CD4-positive, alpha-beta memory T cell (primary cell): Measurements from ENCODE around the gene GSTA4. TPM values are rescaled to one million over a fixed set of nuclear protein-coding genes. Genes with fewer than 3 reads are reported as not detected.

Experiments
- CTCF ChIA-PET: fragments of 350-600 bp; sonication (Branson Sonifier 250); formaldehyde crosslinking; loops from one replicate; lab custom pipeline; 2021; ENCODE audit warnings: inconsistent platforms; ENCODE audit not compliant: partially characterized antibody; lab: Charles Lee
- POLR2A ChIA-PET: fragments of 350-600 bp; sonication (Branson Sonifier 250); formaldehyde crosslinking; loops from one replicate; lab custom pipeline; 2021; ENCODE audit not compliant: partially characterized antibody; lab: Charles Lee
- DNase-seq, 5 donors: peaks; one replicate each; pipeline versions ENCODE4 v3.0.0 to v3.0.0-alpha.2; 2020 to 2022; ENCODE audit warnings: mixed read lengths in 1 of 5
- H3K27ac ChIP-seq: one replicate; pipeline ENCODE4 v1.7.0; 2013; ENCODE audit warnings: low read depth, low read length
- H3K27me3 ChIP-seq: 2 replicates; pipeline ENCODE4 v1.7.0; 2013; ENCODE audit warnings: mild to moderate bottlenecking, low read length, moderate library complexity; ENCODE audit not compliant: insufficient read depth
- H3K36me3 ChIP-seq: 2 replicates; pipeline ENCODE4 v1.7.0; 2013; ENCODE audit warnings: mild to moderate bottlenecking, low read length, moderate library complexity; ENCODE audit not compliant: insufficient read depth
- H3K4me1 ChIP-seq: 2 replicates; pipeline ENCODE4 v1.7.0; 2013; ENCODE audit warnings: mild to moderate bottlenecking, low read length, moderate library complexity; ENCODE audit not compliant: insufficient read depth
- H3K4me3 ChIP-seq, 2 donors: one replicate each; pipeline ENCODE4 v1.7.0; 2013; ENCODE audit warnings: low read length in 2 of 2, mild to moderate bottlenecking in 1 of 2
- H3K9me3 ChIP-seq, 2 donors: one replicate each; pipeline ENCODE4 v1.7.0; 2013; ENCODE audit warnings: low read length in 2 of 2, control low read depth in 1 of 2; ENCODE audit not compliant: control insufficient read depth in 1 of 2
- H3K27ac Mint-ChIP-seq, 7 donors: one replicate each; pipeline ENCODE4 v1.8.0; 2020 to 2021; ENCODE audit warnings: mixed read lengths in 7 of 7, mild to moderate bottlenecking in 6 of 7, inconsistent platforms in 3 of 7, moderate library complexity in 3 of 7
- H3K27me3 Mint-ChIP-seq, 2 donors: one replicate each; pipeline ENCODE4 v1.8.0; 2020 to 2021; ENCODE audit warnings: mixed read lengths in 2 of 2
- H3K36me3 Mint-ChIP-seq, 2 donors: one replicate each; pipeline ENCODE4 v1.8.0; 2020 to 2021; ENCODE audit warnings: mixed read lengths in 2 of 2, inconsistent platforms in 1 of 2, mild to moderate bottlenecking in 1 of 2
- H3K4me1 Mint-ChIP-seq, 4 donors: one replicate each; pipeline ENCODE4 v1.8.0; 2020 to 2021; ENCODE audit warnings: mixed read lengths in 4 of 4, mild to moderate bottlenecking in 1 of 4
- H3K4me3 Mint-ChIP-seq, 8 donors: one replicate each; pipeline ENCODE4 v1.8.0; 2020 to 2021; ENCODE audit warnings: mixed read lengths in 8 of 8, mild to moderate bottlenecking in 7 of 8, moderate library complexity in 6 of 8, inconsistent platforms in 3 of 8
- H3K9me3 Mint-ChIP-seq, 8 donors: one replicate each; pipeline ENCODE4 v1.8.0; 2020 to 2021; ENCODE audit warnings: mixed read lengths in 8 of 8, mild to moderate bottlenecking in 5 of 8, inconsistent platforms in 3 of 8, moderate library complexity in 1 of 8
- intact Hi-C: fragments of 100-400 bp; cut with micrococcal nuclease; formaldehyde crosslinking; loops from one replicate; pipeline ENCODE4 v1.15.1; 2023
- polyA plus RNA-seq, 2 donors: library from polyadenylated mRNA; unstranded; fragments of 300-500 nt; fragmentation: Illumina TruSeq; gene quantifications; one replicate each; pipeline ENCODE4 v1.2.3, GENCODE V29; 2021
- total RNA-seq, 2 experiments: library from RNA; stranded (reverse); gene quantifications; one replicate each; pipeline ENCODE4 v1.2.3, GENCODE V29; 2021

GSTA4 gene
- total and polyA plus RNA-seq, 4 experiments from 2014 or later = 0.57 to 1.7 TPM; not detected in 2

GRCh38 chr6:53038141-53038540 is 43.1 kb upstream of the GSTA4 start:
- no peaks in the 10 kb centered on the region for H3K9me3 ChIP-seq
- no peak overlapping the region for H3K27ac Mint-ChIP-seq
- intact Hi-C loops = no loop called here
- H3K27me3 ChIP-seq = no peaks in the 10 kb centered on the region
- H3K9me3 Mint-ChIP-seq = no peaks in the 10 kb centered on the region
- H3K4me3 ChIP-seq = no peak overlapping the region
- DNase-seq = no peak
- POLR2A ChIA-PET = no interaction called here
- H3K4me1 Mint-ChIP-seq = peaks cover 0 to 4% (median 0%) of the 10 kb centered on the region in 4 donors
- no peak overlapping the region for H3K27ac ChIP-seq
- H3K27me3 Mint-ChIP-seq = no peaks in the 10 kb centered on the region
- H3K36me3 Mint-ChIP-seq = peaks cover 69 to 75% of the 10 kb centered on the region in 2 donors
- no peaks in the 10 kb centered on the region for H3K4me1 ChIP-seq
- H3K4me3 Mint-ChIP-seq = no peak overlapping the region
- CTCF ChIA-PET = no interaction called here
- peaks cover 22% of the 10 kb centered on the region for H3K36me3 ChIP-seq

- intact Hi-C loops = no loop called here
- POLR2A ChIA-PET = no interaction called here
- Mint-ChIP-seq H3K9me3 (no peaks in the 10 kb centered on the region), H3K4me1 (peaks cover 0 to 4% (median 0%) of the 10 kb centered on the region in 4 donors), H3K4me3 (no peak overlapping the region), H3K36me3 (peaks cover 73 to 81% of the 10 kb centered on the region in 2 donors), H3K27ac (no peak overlapping the region), H3K27me3 (no peaks in the 10 kb centered on the region)
- Histone ChIP-seq H3K9me3 (no peaks in the 10 kb centered on the region), H3K4me3 (no peak overlapping the region), H3K27me3 (no peaks in the 10 kb centered on the region), H3K36me3 (peaks cover 21% of the 10 kb centered on the region), H3K4me1 (no peaks in the 10 kb centered on the region), H3K27ac (no peak overlapping the region)
- no peak for DNase-seq
- CTCF ChIA-PET = no interaction called here
Measured at GRCh38 chr6:53035549-53036213, 40.6 kb upstream of the GSTA4 start.

GRCh38 chr6:53033764-53034163 is 38.7 kb upstream of the GSTA4 start:
- no peak overlapping the region for H3K4me3 ChIP-seq

DNA sequence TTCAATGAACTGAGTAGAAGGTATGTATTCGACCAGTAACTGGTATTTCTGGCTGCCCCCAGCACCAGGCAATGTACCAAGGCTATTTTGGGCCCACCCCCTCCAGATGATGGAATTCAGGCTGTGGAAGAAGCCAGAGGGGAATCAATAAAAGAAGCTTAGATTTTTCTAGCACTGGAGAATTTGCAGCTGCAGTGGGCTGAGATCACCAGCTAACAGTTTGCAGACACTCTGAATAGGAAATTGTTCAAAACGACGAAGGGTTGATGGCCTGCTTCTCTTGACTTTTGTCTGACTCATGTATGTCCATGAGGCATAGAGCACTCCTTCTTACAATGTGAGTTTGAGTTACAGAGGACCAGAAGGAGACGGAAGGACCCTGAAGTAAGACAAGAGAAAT is 37.8 kb upstream of the GSTA4 start:
- H3K36me3 Mint-ChIP-seq = peaks cover 69 to 84% of the 10 kb centered on the region in 2 donors
- H3K9me3 Mint-ChIP-seq = no peaks in the 10 kb centered on the region
- intact Hi-C loops = no loop called here
- Histone ChIP-seq H3K27me3 (no peaks in the 10 kb centered on the region), H3K4me3 (no peak overlapping the region), H3K9me3 (no peaks in the 10 kb centered on the region), H3K27ac (no peak overlapping the region), H3K4me1 (no peaks in the 10 kb centered on the region), H3K36me3 (peaks cover 21% of the 10 kb centered on the region)
- no peaks in the 10 kb centered on the region for H3K4me1 Mint-ChIP-seq
- CTCF ChIA-PET = interaction anchor here (0.6 kb wide), 1 partner anchor 191 kb away, joined by 4 read pairs; no protein-coding TSS in a partner anchor
- no peak overlapping the region for H3K27ac Mint-ChIP-seq
- no peak for DNase-seq
- H3K27me3 Mint-ChIP-seq = no peaks in the 10 kb centered on the region
- POLR2A ChIA-PET = interaction anchor here (0.7 kb wide), 1 partner anchor 434 kb away, joined by 3 read pairs; no protein-coding TSS in a partner anchor
- H3K4me3 Mint-ChIP-seq = no peak overlapping the region

More at GRCh38 chr6:53033764-53034163, 38.7 kb upstream of the GSTA4 start:
- Mint-ChIP-seq H3K9me3 (no peaks in the 10 kb centered on the region), H3K36me3 (peaks cover 70 to 80% of the 10 kb centered on the region in 2 donors), H3K4me3 (no peak overlapping the region), H3K27ac (no peak overlapping the region), H3K27me3 (no peaks in the 10 kb centered on the region), H3K4me1 (no peaks in the 10 kb centered on the region)
- Histone ChIP-seq H3K4me1 (no peaks in the 10 kb centered on the region), H3K9me3 (no peaks in the 10 kb centered on the region), H3K27ac (no peak overlapping the region), H3K27me3 (no peaks in the 10 kb centered on the region), H3K36me3 (peaks cover 17% of the 10 kb centered on the region)
- POLR2A ChIA-PET = no interaction called here
- no peak for DNase-seq
- intact Hi-C loops = no loop called here
- CTCF ChIA-PET = no interaction called here

GRCh38 chr6:53031281-53031680 is 36.2 kb upstream of the GSTA4 start:
- no peak for DNase-seq
- Histone ChIP-seq H3K36me3 (peaks cover 21% of the 10 kb centered on the region), H3K27ac (no peak overlapping the region), H3K4me3 (no peak overlapping the region), H3K27me3 (no peaks in the 10 kb centered on the region), H3K9me3 (no peaks in the 10 kb centered on the region), H3K4me1 (no peaks in the 10 kb centered on the region)
- intact Hi-C loops = no loop called here
- ChIA-PET POLR2A (no interaction called here), CTCF (no interaction called here)
- H3K4me1 Mint-ChIP-seq = no peaks in the 10 kb centered on the region
- H3K27ac Mint-ChIP-seq = no peak overlapping the region
- no peak overlapping the region for H3K4me3 Mint-ChIP-seq
- no peaks in the 10 kb centered on the region for H3K9me3 Mint-ChIP-seq
- H3K27me3 Mint-ChIP-seq = no peaks in the 10 kb centered on the region
- H3K36me3 Mint-ChIP-seq = peaks cover 72 to 89% of the 10 kb centered on the region in 2 donors

DNA sequence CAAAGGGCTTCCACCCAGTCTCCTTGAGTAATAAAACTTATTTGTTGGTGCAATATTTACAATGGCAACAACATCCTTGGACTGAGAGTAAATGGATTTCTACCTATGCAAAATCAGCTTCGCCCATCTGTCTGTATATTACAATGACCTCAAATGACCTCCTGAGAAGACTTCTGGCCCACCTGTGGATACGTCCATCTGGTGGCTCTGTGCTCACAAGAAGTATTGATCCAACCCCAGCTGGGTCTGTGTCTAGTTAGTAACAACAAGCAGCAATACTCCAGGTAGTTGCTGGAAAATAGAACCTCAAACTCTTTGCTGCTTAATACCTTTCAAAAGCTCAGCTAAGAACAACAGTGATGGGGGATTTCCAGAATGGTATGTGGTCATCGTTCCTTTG is 34.7 kb upstream of the GSTA4 start:
- Mint-ChIP-seq H3K27me3 (no peaks in the 10 kb centered on the region), H3K36me3 (peaks cover 64 to 86% of the 10 kb centered on the region in 2 donors), H3K4me3 (no peak overlapping the region), H3K27ac (no peak overlapping the region), H3K4me1 (peaks cover 0 to 3% (median 0%) of the 10 kb centered on the region in 4 donors), H3K9me3 (no peaks in the 10 kb centered on the region)
- Histone ChIP-seq H3K27ac (no peak overlapping the region), H3K36me3 (peaks cover 21% of the 10 kb centered on the region), H3K4me1 (no peaks in the 10 kb centered on the region), H3K4me3 (no peak overlapping the region), H3K27me3 (no peaks in the 10 kb centered on the region), H3K9me3 (no peaks in the 10 kb centered on the region)
- intact Hi-C loops = no loop called here
- ChIA-PET CTCF (interaction anchor here (1.1 kb wide), 1 partner anchor 689 kb away, joined by 3 read pairs; no protein-coding TSS in a partner anchor), POLR2A (no interaction called here)
- DNase-seq = no peak

GRCh38 chr6:53029257-53029656 is 34.2 kb upstream of the GSTA4 start:
- H3K27ac Mint-ChIP-seq = no peak overlapping the region
- no peak overlapping the region for H3K4me3 ChIP-seq
- no peaks in the 10 kb centered on the region for H3K9me3 Mint-ChIP-seq
- H3K27me3 ChIP-seq = no peaks in the 10 kb centered on the region
- no peaks in the 10 kb centered on the region for H3K4me1 ChIP-seq
- DNase-seq = no peak
- intact Hi-C loops = no loop called here
- H3K9me3 ChIP-seq = no peaks in the 10 kb centered on the region
- POLR2A ChIA-PET = no interaction called here
- peaks cover 0 to 3% (median under 1%) of the 10 kb centered on the region in 4 donors for H3K4me1 Mint-ChIP-seq
- no peaks in the 10 kb centered on the region for H3K27me3 Mint-ChIP-seq
- CTCF ChIA-PET = interaction anchor here (1.1 kb wide), 1 partner anchor 690 kb away, joined by 3 read pairs; no protein-coding TSS in a partner anchor
- peaks cover 63 to 81% of the 10 kb centered on the region in 2 donors for H3K36me3 Mint-ChIP-seq
- H3K4me3 Mint-ChIP-seq = no peak overlapping the region
- no peak overlapping the region for H3K27ac ChIP-seq
- peaks cover 21% of the 10 kb centered on the region for H3K36me3 ChIP-seq
